HEK293 (cell line): ENCODE results near the gene TNS4.
A peak's percentile ranks its signal among the peaks of the same experiment; 100 is the strongest.

ENCODE experiments used
- CTCF ChIA-PET: fragments of 350-600 bp; formaldehyde crosslinking; extraction: SDS; loops from one replicate; lab custom pipeline; 2021; ENCODE audit warnings: antibody characterized with exemption; lab: Yijun Ruan, JAX
- POLR2A ChIA-PET: fragments of 300-600 bp; formaldehyde crosslinking; extraction: SDS; loops from one replicate; lab custom pipeline; 2020; ENCODE audit warnings: antibody characterized with exemption, inconsistent platforms; lab: Yijun Ruan, JAX
- H3K27ac ChIP-seq: fragments of 200-500 bp; sonication (Bioruptor generic); 2 replicates; pipeline ENCODE4 v1.5.1; 2014; ENCODE audit warnings: low read depth, low read length, control low read depth, inconsistent platforms; ENCODE audit errors: extremely low read depth
- H3K36me3 ChIP-seq, 2 experiments: fragments of 200-500 bp in 1 of 2; sonication (Bioruptor generic) in 1 of 2; 1 replicate in 1 of 2; 2 replicates in 1 of 2; pipeline ENCODE4 v1.5.1; 2014 to 2017; ENCODE audit warnings: inconsistent platforms in 2 of 2, low read length in 2 of 2; ENCODE audit not compliant: control insufficient read depth in 2 of 2, insufficient read depth in 1 of 2
- H3K4me1 ChIP-seq: fragments of 200-500 bp; sonication (Bioruptor generic); 2 replicates; pipeline ENCODE4 v1.5.1; 2014; ENCODE audit warnings: mild to moderate bottlenecking, low read length, inconsistent platforms; ENCODE audit not compliant: control insufficient read depth, insufficient read depth
- H3K4me3 ChIP-seq: 2 replicates; pipeline ENCODE4 v1.5.1; 2011; ENCODE audit warnings: low read depth, mild to moderate bottlenecking, control low read depth, low read length, moderate library complexity
- H3K9me3 ChIP-seq: fragments of 200-500 bp; sonication (Bioruptor generic); 2 replicates; pipeline ENCODE4 v1.5.1; 2014; ENCODE audit warnings: low read depth, low read length, inconsistent platforms; ENCODE audit not compliant: control insufficient read depth, insufficient read depth
- FEZF1 ChIP-seq: fragments of 450-650 bp; formaldehyde crosslinking; IDR thresholded peaks from 2 replicates; pipeline ENCODE4 v1.5.1; 2016; ENCODE audit warnings: missing biosample characterization, missing genetic modification characterization
- INSM2 ChIP-seq: fragments of 450-650 bp; formaldehyde crosslinking; IDR thresholded peaks from 2 replicates; pipeline ENCODE4 v1.5.1; 2016; ENCODE audit warnings: missing biosample characterization, missing genetic modification characterization
- ZBTB49 ChIP-seq: fragments of 450-650 bp; formaldehyde crosslinking; IDR thresholded peaks from 2 replicates; pipeline ENCODE4 v1.5.1; 2016; ENCODE audit warnings: missing biosample characterization, missing genetic modification characterization, low read depth
- ZNF16 ChIP-seq: fragments of 450-650 bp; formaldehyde crosslinking; IDR thresholded peaks from 2 replicates; pipeline ENCODE4 v1.5.1; 2016; ENCODE audit warnings: low read depth, missing biosample characterization, missing genetic modification characterization
- ZNF211 ChIP-seq: fragments of 450-650 bp; formaldehyde crosslinking; IDR thresholded peaks from 2 replicates; pipeline ENCODE4 v1.5.1; 2016; ENCODE audit warnings: low read depth, missing biosample characterization, missing genetic modification characterization
- ZNF274 ChIP-seq, 2 experiments: fragments of 200-500 bp in 1 of 2; fragments of 450-650 bp in 1 of 2; sonication (Bioruptor generic) in 1 of 2; formaldehyde crosslinking in 1 of 2; IDR thresholded peaks; 2 replicates each; pipeline versions ENCODE4 v1.5.1 to v1.6.1; 2014 to 2016; ENCODE audit warnings: borderline replicate concordance in 1 of 2, inconsistent platforms in 1 of 2, low read length in 1 of 2, missing biosample characterization in 1 of 2, missing genetic modification characterization in 1 of 2
- ZNF324 ChIP-seq: fragments of 450-650 bp; formaldehyde crosslinking; IDR thresholded peaks from 2 replicates; pipeline ENCODE4 v1.5.1; 2016; ENCODE audit warnings: missing biosample characterization, missing genetic modification characterization
- ZNF37A ChIP-seq: fragments of 450-650 bp; IDR thresholded peaks from 2 replicates; pipeline ENCODE4 v1.5.1; 2018; ENCODE audit warnings: missing biosample characterization, missing genetic modification characterization
- ZNF501 ChIP-seq: fragments of 450-650 bp; formaldehyde crosslinking; IDR thresholded peaks from 2 replicates; pipeline ENCODE4 v1.5.1; 2016; ENCODE audit warnings: missing biosample characterization, missing genetic modification characterization
- ZNF514 ChIP-seq: fragments of 450-650 bp; formaldehyde crosslinking; IDR thresholded peaks from 2 replicates; pipeline ENCODE4 v1.5.1; 2016; ENCODE audit warnings: missing biosample characterization, missing genetic modification characterization
- ZNF623 ChIP-seq: fragments of 450-650 bp; formaldehyde crosslinking; IDR thresholded peaks from 2 replicates; pipeline ENCODE4 v1.5.1; 2016; ENCODE audit warnings: missing biosample characterization, missing genetic modification characterization
- ZNF624 ChIP-seq: fragments of 450-650 bp; formaldehyde crosslinking; IDR thresholded peaks from 2 replicates; pipeline ENCODE4 v1.5.1; 2017; ENCODE audit warnings: missing biosample characterization, missing genetic modification characterization
- ZNF660 ChIP-seq: fragments of 450-650 bp; IDR thresholded peaks from 2 replicates; pipeline ENCODE4 v1.5.1; 2018; ENCODE audit warnings: missing biosample characterization, mild to moderate bottlenecking, missing genetic modification characterization
- ZNF664 ChIP-seq: fragments of 450-650 bp; formaldehyde crosslinking; IDR thresholded peaks from 2 replicates; pipeline ENCODE4 v1.5.1; 2016; ENCODE audit warnings: missing biosample characterization, missing genetic modification characterization
- ZNF677 ChIP-seq: fragments of 450-650 bp; IDR thresholded peaks from 2 replicates; pipeline ENCODE4 v1.5.0; 2018; ENCODE audit warnings: missing biosample characterization, mild to moderate bottlenecking, missing genetic modification characterization, moderate library complexity
- ZNF707 ChIP-seq: fragments of 450-650 bp; formaldehyde crosslinking; IDR thresholded peaks from 2 replicates; pipeline ENCODE4 v1.5.1; 2016; ENCODE audit warnings: missing biosample characterization, missing genetic modification characterization
- ZNF76 ChIP-seq: fragments of 450-650 bp; formaldehyde crosslinking; IDR thresholded peaks from 2 replicates; pipeline ENCODE4; 2016; ENCODE audit warnings: low read depth, missing biosample characterization, missing genetic modification characterization, borderline replicate concordance
- ZNF792 ChIP-seq: fragments of 450-650 bp; formaldehyde crosslinking; IDR thresholded peaks from 2 replicates; pipeline ENCODE4 v1.5.1; 2016; ENCODE audit warnings: missing biosample characterization, missing genetic modification characterization

Gene TNS4

GRCh38 chr17:40469805-40470675, 31.4 kb downstream of the TNS4 start:
- TF ChIP-seq ZNF37A (no peak), ZNF664 (0 out of 2 replicates have a peak, but pooled peaks have one; percentile 40)
- Histone ChIP-seq H3K9me3 (no peaks in the 10 kb centered on the region), H3K4me3 (no peak overlapping the region), H3K27ac (no peak overlapping the region), H3K4me1 (no peaks in the 10 kb centered on the region; the same call in 1 of the 2 replicates), H3K36me3 (no peaks in the 10 kb centered on the region)
- ChIA-PET POLR2A (no interaction called here), CTCF (interaction anchor here (0.5 to 1.3 kb wide), 5 partner anchors 21 to 115 kb away, joined by 3 to 8 read pairs (median 3); no protein-coding TSS in a partner anchor)

GRCh38 chr17:40468560-40468959, 32.9 kb downstream of the TNS4 start:
- no peaks in the 10 kb centered on the region for H3K9me3 ChIP-seq
- POLR2A ChIA-PET, result interaction anchor here (0.8 kb wide), 1 partner anchor 11 kb away, joined by 3 read pairs; no protein-coding TSS in a partner anchor
- no peak overlapping the region for H3K27ac ChIP-seq
- H3K4me3 ChIP-seq, result no peak overlapping the region
- no peaks in the 10 kb centered on the region for H3K36me3 ChIP-seq
- CTCF ChIA-PET, result interaction anchor here (1.0 kb wide), 1 partner anchor 31 kb away, joined by 3 read pairs; no protein-coding TSS in a partner anchor
- no peaks in the 10 kb centered on the region; the same call in 1 of the 2 replicates for H3K4me1 ChIP-seq
- TF ChIP-seq ZNF514 (tag by site-specific recombination), result no peak
- TF ChIP-seq ZNF76 (tag by site-specific recombination), result no peak
- TF ChIP-seq FEZF1 (tag by site-specific recombination), result no peak
- no peak for TF ChIP-seq ZNF707
- TF ChIP-seq ZNF792 (tag by site-specific recombination), result no peak
- TF ChIP-seq ZBTB49 (tag by site-specific recombination), result no peak
- no peak for TF ChIP-seq ZNF624 (tag by site-specific recombination)
- TF ChIP-seq ZNF16, result no peak
- no peak for TF ChIP-seq ZNF324 (tag by site-specific recombination)
- TF ChIP-seq, all 188 proteins: peak for 0

- no peak overlapping the region for H3K27ac ChIP-seq
- peak; percentile 87 for TF ChIP-seq ZNF623 (tag by site-specific recombination)
- no peak for TF ChIP-seq ZNF677
- POLR2A ChIA-PET, result no interaction called here
- H3K9me3 ChIP-seq, result no peaks in the 10 kb centered on the region
- H3K4me1 ChIP-seq, result no peaks in the 10 kb centered on the region; the same call in 1 of the 2 replicates
- H3K36me3 ChIP-seq, result no peaks in the 10 kb centered on the region
- CTCF ChIA-PET, result interaction anchor here (0.7 to 1.3 kb wide), 4 partner anchors 9 to 95 kb away, joined by 3 to 7 read pairs (median 3); no protein-coding TSS in a partner anchor
- H3K4me3 ChIP-seq, result no peak overlapping the region
These were observed 34.0 kb downstream of the TNS4 start for GRCh38 chr17:40467281-40467867.

GRCh38 chr17:40466298-40466971, 35.0 kb downstream of the TNS4 start:
- no peaks in the 10 kb centered on the region for H3K36me3 ChIP-seq
- ChIA-PET POLR2A (interaction anchor here (0.6 kb wide), 1 partner anchor 17 kb away, joined by 3 read pairs; no protein-coding TSS in a partner anchor), CTCF (interaction anchor here (0.6 to 1.6 kb wide), 7 partner anchors 10 to 94 kb away, joined by 3 to 7 read pairs (median 3); no protein-coding TSS in a partner anchor)
- no peak for TF ChIP-seq INSM2 (tag by site-specific recombination)
- no peak for TF ChIP-seq ZNF211 (tag by site-specific recombination)
- TF ChIP-seq ZNF660 (tag by site-specific recombination), result no peak
- no peak for TF ChIP-seq ZNF274 (IDR thresholded peaks at IDR 0.05; ENCODE audit: low read length)
- no peak for TF ChIP-seq ZNF274 (tag by site-specific recombination; IDR thresholded peaks at IDR 0.05; ENCODE audit: borderline replicate concordance)
- no peak for TF ChIP-seq ZNF501 (tag by site-specific recombination)
- no peak overlapping the region for H3K27ac ChIP-seq
- no peak overlapping the region for H3K4me3 ChIP-seq
- H3K4me1 ChIP-seq, result no peaks in the 10 kb centered on the region
- no peaks in the 10 kb centered on the region for H3K9me3 ChIP-seq
